HepG2 (cell line): Measurements from ENCODE around the gene ATN1. TPM values are rescaled to one million over a fixed set of nuclear protein-coding genes. Genes with fewer than 3 reads are reported as not detected.

ENCODE experiments used
- ATAC-seq: fragments of 200-7000 bp; cut with Tn5 transposase; 3 replicates; pipeline ENCODE4 v1.9.1; 2020; ENCODE audit warnings: mild to moderate bottlenecking, moderate library complexity
- BruUV-seq: library from RNA; stranded (reverse); fragments of 400-500 nt; replicated peaks from 2 replicates; lab custom pipeline; 2021; lab: Mats Ljungman, UMichigan
- CTCF ChIA-PET: fragments of 300-600 bp; formaldehyde crosslinking; extraction: SDS; loops from one replicate; lab custom pipeline; 2021; ENCODE audit warnings: low total read pairs, inconsistent platforms, low intra/inter-chr PET ratio; lab: Yijun Ruan, JAX
- POLR2A ChIA-PET: fragments of 350-600 bp; sonication (Branson Sonifier 250); formaldehyde crosslinking; loops from one replicate; lab custom pipeline; 2020; ENCODE audit warnings: antibody characterized with exemption, inconsistent platforms; lab: Yijun Ruan, JAX
- DNase-seq: peaks from one replicate; pipeline ENCODE4 v3.0.0-alpha.2; 2015; ENCODE audit warnings: low spot score
- FAIRE-seq: peaks from 3 replicates; lab custom pipeline; 2011; peaks lifted over from hg19 to GRCh38; lab: Jason Lieb, UNC
- H2AFZ ChIP-seq: one replicate; pipeline ENCODE4 v1.6.1; 2011; ENCODE audit warnings: low read length, inconsistent platforms
- H3K27ac ChIP-seq: fragments of 300-600 bp; 3 replicates; pipeline ENCODE4 v1.8.0; 2011; ENCODE audit warnings: mixed run types, mild to moderate bottlenecking, mixed read lengths, low read length, inconsistent platforms; ENCODE audit not compliant: insufficient read depth; ENCODE audit errors: extremely low read length
- H3K27me3 ChIP-seq, 2 experiments: fragments of 200-600 bp in 1 of 2; 2 replicates in 1 of 2; 3 replicates in 1 of 2; pipeline versions ENCODE4 v1.6.0 to v1.8.0; 2011; ENCODE audit warnings: low read length in 2 of 2, mild to moderate bottlenecking in 2 of 2, moderate library complexity in 2 of 2, inconsistent platforms in 1 of 2; ENCODE audit not compliant: insufficient read depth in 2 of 2, control insufficient read depth in 1 of 2
- H3K36me3 ChIP-seq, 2 experiments: fragments of 200-600 bp in 1 of 2; replicated peaks in 1 of 2; 2 replicates in 1 of 2; 3 replicates in 1 of 2; pipeline versions ENCODE4 v1.5.1 to v1.8.0; 2011; ENCODE audit warnings: low read length in 2 of 2, inconsistent platforms in 1 of 2; ENCODE audit not compliant: insufficient read depth in 2 of 2, control insufficient read depth in 1 of 2
- H3K4me1 ChIP-seq: 2 replicates; pipeline ENCODE4 v1.5.1; 2012; ENCODE audit warnings: low read length, inconsistent platforms; ENCODE audit not compliant: insufficient read depth
- H3K4me2 ChIP-seq: 2 replicates; pipeline ENCODE4 v1.6.0; 2011; ENCODE audit warnings: low read depth, low read length, inconsistent platforms
- H3K4me3 ChIP-seq, 3 experiments: fragments of 200-600 bp in 1 of 3; sonication (generic), shearing (Covaris generic) in 1 of 3; replicated peaks in 1 of 3; 2 replicates each; pipeline ENCODE4 v1.5.1; 2011 to 2016; ENCODE audit warnings: low read length in 3 of 3, inconsistent platforms in 2 of 3, low read depth in 2 of 3, mild to moderate bottlenecking in 2 of 3, control low read depth in 1 of 3, mixed read lengths in 1 of 3; ENCODE audit not compliant: insufficient read depth in 1 of 3
- H3K79me2 ChIP-seq: one replicate; pipeline ENCODE4 v1.6.1; 2011; ENCODE audit warnings: low read length, inconsistent platforms; ENCODE audit not compliant: insufficient read depth
- H3K9ac ChIP-seq: 2 replicates; pipeline ENCODE4 v1.6.0; 2011; ENCODE audit warnings: mild to moderate bottlenecking, low read depth, low read length, inconsistent platforms; ENCODE audit not compliant: insufficient read depth
- H3K9me3 ChIP-seq: 2 replicates; pipeline ENCODE4 v1.5.1; 2012; ENCODE audit warnings: mild to moderate bottlenecking, low read length
- H4K20me1 ChIP-seq: 2 replicates; pipeline ENCODE4 v1.6.0; 2011; ENCODE audit warnings: inconsistent platforms, mild to moderate bottlenecking, low read length, moderate library complexity; ENCODE audit not compliant: insufficient read depth
- FOXO1 ChIP-seq: sonication (generic); formaldehyde crosslinking; IDR thresholded peaks from 2 replicates; pipeline ENCODE4 v1.4.0; 2020; ENCODE audit warnings: missing genetic modification reagents
- HNF4A ChIP-seq: sonication (generic); formaldehyde crosslinking; IDR thresholded peaks from 2 replicates; pipeline ENCODE4 v1.4.0; 2020; ENCODE audit warnings: missing genetic modification reagents
- NFYC ChIP-seq: IDR thresholded peaks from 2 replicates; pipeline ENCODE4 v1.6.1; 2016; ENCODE audit warnings: missing genetic modification reagents, missing compliant biosample characterization
- POLR2G ChIP-seq: fragments of 200-400 bp; formaldehyde crosslinking; IDR thresholded peaks from 2 replicates; pipeline ENCODE4 v1.6.1; 2018; ENCODE audit warnings: mild to moderate bottlenecking, low read depth, low read length, moderate library complexity
- SRSF9 ChIP-seq: fragments of 200-400 bp; formaldehyde crosslinking; IDR thresholded peaks from 2 replicates; pipeline ENCODE4 v1.6.1; 2018; ENCODE audit warnings: borderline replicate concordance, mild to moderate bottlenecking, low read depth, low read length; ENCODE audit not compliant: insufficient read depth, poor library complexity, severe bottlenecking
- ZNF12 ChIP-seq: sonication (generic); formaldehyde crosslinking; IDR thresholded peaks from 2 replicates; pipeline ENCODE4 v1.5.0; 2020; ENCODE audit warnings: missing genetic modification reagents
- ZNF230 ChIP-seq: sonication (generic); formaldehyde crosslinking; IDR thresholded peaks from 2 replicates; pipeline ENCODE4 v1.4.0; 2020; ENCODE audit warnings: mild to moderate bottlenecking, missing genetic modification reagents
- ZNF33A ChIP-seq: sonication (generic); formaldehyde crosslinking; IDR thresholded peaks from 2 replicates; pipeline ENCODE4 v1.5.1; 2020; ENCODE audit warnings: missing genetic modification reagents, mild to moderate bottlenecking, moderate library complexity, borderline replicate concordance
- ZNF746 ChIP-seq: sonication (generic); formaldehyde crosslinking; IDR thresholded peaks from 2 replicates; pipeline ENCODE4 v1.8.0; 2022; ENCODE audit warnings: mild to moderate bottlenecking, missing genetic modification reagents
- WGBS: methylation state at CpG from one replicate; pipeline ENCODE4 v1.1.6; 2017; ENCODE audit warnings: low lambda C conversion rate; 5-methylcytosine and 5-hydroxymethylcytosine counted together
- in situ Hi-C: cut with HindIII; loops from 2 replicates; pipeline ENCODE4 v1.10.0; 2017; ENCODE audit warnings: low pct_unique_long_range_greater_than_20kb; ENCODE audit not compliant: extremely low pct_ligation_motif_present
- intact Hi-C: fragments of 100-400 bp; cut with micrococcal nuclease; formaldehyde crosslinking; loops from one replicate; pipeline ENCODE4 v1.10.0; 2022; ENCODE audit not compliant: unreplicated experiment
- polyA plus RNA-seq, 8 experiments: library from polyadenylated mRNA; depleted of rRNA in 3 of 8; stranded (reverse) in 7 of 8; unstranded in 1 of 8; fragments of >200 nt; fragmentation: Illumina TruSeq in 4 of 8; extraction: Trizol in 4 of 8; gene quantifications; 2 replicates each; pipeline versions ENCODE4 v1.2.1 to v1.2.3, GENCODE V29; 2011 to 2016; ENCODE audit warnings: low read depth in 4 of 8, missing spikeins in 1 of 8, mixed read lengths in 1 of 8; ENCODE audit not compliant: insufficient read depth in 1 of 8
- total RNA-seq, 5 experiments: library from RNA; depleted of rRNA; stranded (reverse); fragments of >200 nt; fragmentation: Illumina TruSeq; extraction: Trizol; gene quantifications; 2 replicates each; pipeline ENCODE4 v1.2.3, GENCODE V29; 2016; ENCODE audit warnings: low read depth in 1 of 5

ATN1 gene
- total and polyA plus RNA-seq, 2 of the 13 experiments (the other 11 are each of a cell fraction or from before 2014, with no cell fraction given): 2.1 to 8.6 TPM

DNA sequence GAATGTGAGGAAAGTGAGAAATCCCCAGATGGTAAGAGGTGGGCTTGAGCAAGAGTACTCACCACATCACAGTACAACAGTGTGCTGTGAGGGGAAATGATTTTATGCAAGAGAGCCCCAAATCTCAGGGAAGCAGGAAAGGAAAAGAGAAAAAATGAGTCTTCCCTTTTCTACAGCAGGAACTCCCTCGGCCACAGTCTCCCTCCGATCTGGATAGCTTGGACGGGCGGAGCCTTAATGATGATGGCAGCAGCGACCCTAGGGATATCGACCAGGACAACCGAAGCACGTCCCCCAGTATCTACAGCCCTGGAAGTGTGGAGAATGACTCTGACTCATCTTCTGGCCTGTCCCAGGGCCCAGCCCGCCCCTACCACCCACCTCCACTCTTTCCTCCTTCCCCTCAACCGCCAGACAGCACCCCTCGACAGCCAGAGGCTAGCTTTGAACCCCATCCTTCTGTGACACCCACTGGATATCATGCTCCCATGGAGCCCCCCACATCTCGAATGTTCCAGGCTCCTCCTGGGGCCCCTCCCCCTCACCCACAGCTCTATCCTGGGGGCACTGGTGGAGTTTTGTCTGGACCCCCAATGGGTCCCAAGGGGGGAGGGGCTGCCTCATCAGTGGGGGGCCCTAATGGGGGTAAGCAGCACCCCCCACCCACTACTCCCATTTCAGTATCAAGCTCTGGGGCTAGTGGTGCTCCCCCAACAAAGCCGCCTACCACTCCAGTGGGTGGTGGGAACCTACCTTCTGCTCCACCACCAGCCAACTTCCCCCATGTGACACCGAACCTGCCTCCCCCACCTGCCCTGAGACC lies 7.8 kb downstream of the ATN1 start:
- ATAC-seq (no peak), FAIRE-seq (no peak), DNase-seq (no peak)
- Histone ChIP-seq H3K4me1 (peaks cover 37% of the 10 kb centered on the region), H3K27me3 (no peaks in the 10 kb centered on the region), H3K79me2 (peaks cover 11% of the 10 kb centered on the region), H3K9me3 (no peaks in the 10 kb centered on the region), H2AFZ (no peak overlapping the region), H3K9ac (no peak overlapping the region), H4K20me1 (no peaks in the 10 kb centered on the region), H3K36me3 (peaks cover 8 to 30% of the 10 kb centered on the region in 2 experiments), H3K27ac (no peak overlapping the region), H3K4me3 (no peak overlapping the region), H3K4me2 (no peak overlapping the region)
- TF ChIP-seq HNF4A (no peak), ZNF33A (CRISPR knock-in tag) (no peak), NFYC (CRISPR knock-in tag) (no peak), SRSF9 (no peak)
- ChIA-PET CTCF (no interaction called here), POLR2A (interaction anchor here (2.0 to 4.6 kb wide), 2 partner anchors 10 kb away, joined by 8 to 30 read pairs; no protein-coding TSS in a partner anchor)
- BruUV-seq: no TSS peak
- in situ Hi-C loops: no loop called here
- 92% methylated on average over 12 of the region's 14 CpGs for WGBS
- intact Hi-C loops: no loop called here

DNA sequence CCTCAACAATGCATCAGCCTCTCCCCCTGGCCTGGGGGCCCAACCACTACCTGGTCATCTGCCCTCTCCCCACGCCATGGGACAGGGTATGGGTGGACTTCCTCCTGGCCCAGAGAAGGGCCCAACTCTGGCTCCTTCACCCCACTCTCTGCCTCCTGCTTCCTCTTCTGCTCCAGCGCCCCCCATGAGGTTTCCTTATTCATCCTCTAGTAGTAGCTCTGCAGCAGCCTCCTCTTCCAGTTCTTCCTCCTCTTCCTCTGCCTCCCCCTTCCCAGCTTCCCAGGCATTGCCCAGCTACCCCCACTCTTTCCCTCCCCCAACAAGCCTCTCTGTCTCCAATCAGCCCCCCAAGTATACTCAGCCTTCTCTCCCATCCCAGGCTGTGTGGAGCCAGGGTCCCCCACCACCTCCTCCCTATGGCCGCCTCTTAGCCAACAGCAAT lies 8.5 kb downstream of the ATN1 start:
- no TSS peak for BruUV-seq
- H3K27me3 ChIP-seq: no peaks in the 10 kb centered on the region
- FAIRE-seq (no peak), ATAC-seq (no peak), DNase-seq (no peak)
- H3K9me3 ChIP-seq: no peaks in the 10 kb centered on the region
- H3K4me1 ChIP-seq: peaks cover 32% of the 10 kb centered on the region
- peaks cover 7 to 33% of the 10 kb centered on the region in 2 experiments for H3K36me3 ChIP-seq
- H4K20me1 ChIP-seq: no peaks in the 10 kb centered on the region
- 97% methylated on average over 3 of the region's 3 CpGs for WGBS
- in situ Hi-C loops (no loop called here), intact Hi-C loops (no loop called here)
- no peak overlapping the region for H3K9ac ChIP-seq
- ChIA-PET CTCF (no interaction called here), POLR2A (interaction anchor here (4.6 kb wide), 1 partner anchor 11 kb away, joined by 30 read pairs; no protein-coding TSS in a partner anchor)
- TF ChIP-seq FOXO1 (CRISPR knock-in tag): no peak
- TF ChIP-seq ZNF746: no peak
- TF ChIP-seq ZNF12 (CRISPR knock-in tag): no peak
- TF ChIP-seq ZNF230: no peak
- TF ChIP-seq POLR2G: 0 out of 2 replicates have a peak, but pooled peaks have one; percentile 10
- no peak overlapping the region for H3K4me2 ChIP-seq
- H3K4me3 ChIP-seq: no peak overlapping the region
- H3K79me2 ChIP-seq: peaks cover 6% of the 10 kb centered on the region
- H2AFZ ChIP-seq: no peak overlapping the region
- H3K27ac ChIP-seq: no peak overlapping the region
